GM15510 (cell line): ENCODE measurements around the gene COPG1.

Experiments used
- POLR2A ChIP-seq: IDR thresholded peaks from 3 replicates; pipeline ENCODE4 v1.6.1; 2011; ENCODE audit warnings: borderline replicate concordance; ENCODE audit not compliant: insufficient read length; ENCODE audit errors: extremely low read depth

COPG1 gene, protein sequence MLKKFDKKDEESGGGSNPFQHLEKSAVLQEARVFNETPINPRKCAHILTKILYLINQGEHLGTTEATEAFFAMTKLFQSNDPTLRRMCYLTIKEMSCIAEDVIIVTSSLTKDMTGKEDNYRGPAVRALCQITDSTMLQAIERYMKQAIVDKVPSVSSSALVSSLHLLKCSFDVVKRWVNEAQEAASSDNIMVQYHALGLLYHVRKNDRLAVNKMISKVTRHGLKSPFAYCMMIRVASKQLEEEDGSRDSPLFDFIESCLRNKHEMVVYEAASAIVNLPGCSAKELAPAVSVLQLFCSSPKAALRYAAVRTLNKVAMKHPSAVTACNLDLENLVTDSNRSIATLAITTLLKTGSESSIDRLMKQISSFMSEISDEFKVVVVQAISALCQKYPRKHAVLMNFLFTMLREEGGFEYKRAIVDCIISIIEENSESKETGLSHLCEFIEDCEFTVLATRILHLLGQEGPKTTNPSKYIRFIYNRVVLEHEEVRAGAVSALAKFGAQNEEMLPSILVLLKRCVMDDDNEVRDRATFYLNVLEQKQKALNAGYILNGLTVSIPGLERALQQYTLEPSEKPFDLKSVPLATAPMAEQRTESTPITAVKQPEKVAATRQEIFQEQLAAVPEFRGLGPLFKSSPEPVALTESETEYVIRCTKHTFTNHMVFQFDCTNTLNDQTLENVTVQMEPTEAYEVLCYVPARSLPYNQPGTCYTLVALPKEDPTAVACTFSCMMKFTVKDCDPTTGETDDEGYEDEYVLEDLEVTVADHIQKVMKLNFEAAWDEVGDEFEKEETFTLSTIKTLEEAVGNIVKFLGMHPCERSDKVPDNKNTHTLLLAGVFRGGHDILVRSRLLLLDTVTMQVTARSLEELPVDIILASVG

DNA sequence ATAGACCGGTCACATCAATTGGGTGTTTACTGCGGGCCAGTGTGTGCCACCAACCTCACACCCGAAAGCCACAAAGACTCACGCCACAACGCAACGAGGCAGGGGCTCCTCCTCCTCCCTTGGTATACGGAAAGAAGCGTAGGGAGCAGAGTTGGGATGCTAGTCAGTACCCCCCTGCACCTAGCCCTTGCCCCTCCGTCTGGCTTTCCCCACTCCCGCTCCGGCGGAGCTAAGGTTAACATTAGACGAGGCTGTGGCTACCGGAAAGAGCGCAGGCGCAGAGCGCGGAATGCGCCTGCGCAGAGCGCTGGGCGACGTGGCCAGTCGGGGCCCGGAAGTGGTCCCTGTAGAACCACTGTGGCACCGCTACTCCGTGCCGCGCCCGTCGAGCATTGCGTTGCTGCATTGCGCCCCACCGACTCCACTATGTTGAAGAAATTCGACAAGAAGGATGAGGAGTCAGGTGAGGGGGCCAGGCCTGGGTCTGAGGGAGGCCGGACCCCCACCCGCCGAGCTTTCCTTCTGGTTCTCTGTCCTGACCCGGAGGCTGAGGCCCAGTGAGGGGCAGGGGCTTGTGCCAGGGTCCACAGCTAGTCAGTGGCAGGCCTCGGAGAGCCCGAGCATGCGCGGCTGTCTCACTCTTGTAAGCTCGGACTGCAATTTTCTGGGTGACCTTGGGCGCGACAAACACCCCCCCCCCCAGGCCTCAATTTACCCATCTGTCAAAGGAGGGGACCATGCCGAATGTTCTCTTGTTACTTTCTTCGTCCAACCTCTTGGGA is at the start of gene COPG1:
Gene COPG1, plus strand, starts transcription at position 323 of the 782 bp plus-strand sequence. Its CDS starts 104 bp downstream, at position 427.
- TF ChIP-seq POLR2A, result peak; percentile 96

DNA sequence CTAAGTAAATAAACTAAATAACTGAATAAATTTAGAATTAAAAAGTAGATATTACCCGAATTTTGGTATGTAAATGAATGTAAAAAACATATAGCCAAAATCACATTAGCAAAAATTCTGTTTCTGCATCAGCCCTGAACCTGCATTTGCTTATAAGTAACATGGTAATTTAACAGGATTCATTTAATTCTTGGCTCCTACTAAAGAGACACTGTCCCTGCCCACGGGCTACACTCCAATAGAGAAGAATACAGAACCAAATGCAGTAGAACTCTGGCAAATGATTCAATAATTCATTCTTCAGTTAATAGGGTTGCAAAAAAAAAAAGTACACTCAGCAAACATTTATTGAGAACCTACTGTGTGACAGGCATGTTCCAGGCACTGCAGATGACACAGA is 44.9 kb upstream of the COPG1 start:
- no peak for TF ChIP-seq POLR2A

DNA sequence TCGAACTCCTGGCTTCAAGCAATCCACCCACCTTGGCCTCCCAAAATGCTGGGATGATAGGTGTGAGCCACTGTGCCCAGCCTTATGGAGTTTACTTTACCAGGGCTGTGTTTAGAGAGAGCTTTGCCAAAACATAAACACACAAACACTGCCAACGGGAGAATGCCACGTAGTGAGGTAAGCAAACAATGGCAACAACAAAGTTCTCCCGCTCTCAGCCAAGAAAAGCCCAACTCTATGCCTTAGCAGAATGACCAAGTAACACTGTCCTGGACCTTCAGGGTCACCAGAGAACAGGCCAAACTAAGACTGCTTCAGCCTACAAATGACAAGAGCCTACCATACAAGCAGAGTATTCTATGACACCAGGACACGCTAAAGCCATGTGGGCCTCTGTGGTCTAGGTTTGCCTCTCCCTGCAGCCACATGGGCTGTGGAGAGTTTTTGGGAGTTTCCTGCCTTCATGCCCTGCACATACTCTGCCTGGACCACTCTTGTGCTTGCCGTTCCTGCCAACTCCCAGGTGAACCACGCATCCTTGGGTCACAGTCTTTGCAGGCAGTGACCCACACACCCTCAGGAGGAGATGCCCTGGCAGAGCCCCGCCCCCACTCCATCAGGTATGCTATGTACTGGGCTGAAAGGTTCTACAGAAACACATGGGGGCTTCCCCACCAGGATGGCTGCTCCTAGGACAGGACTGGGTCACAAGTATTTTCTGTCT is 44.1 kb upstream of the COPG1 start:
- no peak for TF ChIP-seq POLR2A

DNA sequence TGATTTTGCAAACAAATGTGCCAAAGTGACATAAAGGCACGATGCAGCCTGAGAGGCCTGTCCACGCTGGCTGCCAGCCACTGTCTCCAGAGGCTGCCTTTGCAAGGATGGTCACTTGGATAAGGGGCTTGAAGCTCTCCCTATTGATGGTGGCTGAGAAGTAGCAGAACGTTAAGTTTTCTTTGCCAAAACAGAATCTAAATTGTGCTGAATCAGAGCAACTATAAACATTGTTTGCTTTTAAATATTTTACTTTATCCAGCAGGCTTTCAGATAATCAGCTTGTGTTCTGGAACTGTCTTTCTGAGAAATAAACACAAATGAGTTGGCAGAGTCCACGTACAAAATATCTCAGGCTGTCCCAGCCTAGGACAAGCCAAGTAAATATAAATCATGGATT is 41.9 kb upstream of the COPG1 start:
- no peak for TF ChIP-seq POLR2A

GRCh38 chr3:129211345-129211744 is 38.1 kb upstream of the COPG1 start:
- TF ChIP-seq POLR2A, result no peak

GRCh38 chr3:129211772-129212171 is 37.6 kb upstream of the COPG1 start:
- TF ChIP-seq POLR2A, result no peak

DNA sequence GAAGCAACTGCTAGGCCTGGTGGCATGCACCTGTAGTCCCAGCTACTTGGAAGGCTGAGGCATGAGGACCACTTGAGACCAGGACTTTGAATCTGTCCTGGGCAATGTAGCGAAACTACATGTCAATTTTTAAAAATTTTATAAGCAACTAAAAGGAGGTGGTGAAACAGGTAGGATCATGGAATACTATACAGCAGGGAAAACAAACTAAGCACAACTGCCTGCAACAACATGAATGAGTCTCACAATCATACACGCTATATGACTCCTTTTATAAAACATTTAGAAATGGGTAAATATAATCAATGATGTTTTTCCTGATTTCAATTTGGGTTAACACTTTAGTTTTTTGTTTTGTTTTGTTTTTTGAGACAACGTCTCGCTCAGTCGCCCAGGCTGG is 36.2 kb upstream of the COPG1 start:
- TF ChIP-seq POLR2A, result no peak

DNA sequence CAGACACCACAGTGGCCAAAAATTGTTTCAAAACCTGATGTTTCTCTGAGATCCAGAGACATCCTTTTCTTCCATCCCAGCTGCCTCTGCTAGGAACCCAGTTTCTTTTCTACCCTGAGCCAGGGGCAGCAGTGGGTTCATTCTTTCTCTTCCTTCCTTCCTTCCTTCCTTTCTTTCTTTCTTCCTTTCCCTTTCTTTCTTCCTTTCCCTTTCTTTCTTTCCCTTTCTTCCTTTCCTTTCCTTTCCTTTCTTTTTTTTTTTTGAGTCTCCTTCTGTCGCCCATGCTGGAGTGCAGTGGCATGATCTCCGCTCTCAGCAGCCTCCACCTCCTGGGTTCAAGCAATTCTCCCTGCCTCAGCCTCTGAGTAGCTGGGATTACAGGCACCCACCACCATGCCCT is 30.7 kb upstream of the COPG1 start:
- no peak for TF ChIP-seq POLR2A

GRCh38 chr3:129224984-129225393 is 24.4 kb upstream of the COPG1 start:
- no peak for TF ChIP-seq POLR2A

DNA sequence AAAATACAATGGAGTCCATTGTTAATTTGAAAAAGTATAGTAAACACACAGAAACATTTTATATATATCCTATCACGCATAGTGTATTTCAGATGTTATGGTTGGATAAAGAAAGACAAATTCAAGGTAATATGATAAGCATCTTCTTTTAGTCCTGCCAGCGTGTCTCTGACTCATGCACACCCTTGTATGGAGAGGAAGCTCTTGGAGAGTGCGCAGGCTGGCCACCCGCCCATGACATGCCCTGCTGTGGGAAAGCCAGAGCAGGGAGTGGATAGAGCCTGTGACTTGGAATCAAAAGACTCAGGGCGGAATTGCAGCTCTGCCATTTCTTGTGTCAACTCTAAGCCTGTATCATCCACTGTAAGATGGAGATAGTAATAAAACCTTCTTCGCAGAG is 23.0 kb upstream of the COPG1 start:
- no peak for TF ChIP-seq POLR2A

DNA sequence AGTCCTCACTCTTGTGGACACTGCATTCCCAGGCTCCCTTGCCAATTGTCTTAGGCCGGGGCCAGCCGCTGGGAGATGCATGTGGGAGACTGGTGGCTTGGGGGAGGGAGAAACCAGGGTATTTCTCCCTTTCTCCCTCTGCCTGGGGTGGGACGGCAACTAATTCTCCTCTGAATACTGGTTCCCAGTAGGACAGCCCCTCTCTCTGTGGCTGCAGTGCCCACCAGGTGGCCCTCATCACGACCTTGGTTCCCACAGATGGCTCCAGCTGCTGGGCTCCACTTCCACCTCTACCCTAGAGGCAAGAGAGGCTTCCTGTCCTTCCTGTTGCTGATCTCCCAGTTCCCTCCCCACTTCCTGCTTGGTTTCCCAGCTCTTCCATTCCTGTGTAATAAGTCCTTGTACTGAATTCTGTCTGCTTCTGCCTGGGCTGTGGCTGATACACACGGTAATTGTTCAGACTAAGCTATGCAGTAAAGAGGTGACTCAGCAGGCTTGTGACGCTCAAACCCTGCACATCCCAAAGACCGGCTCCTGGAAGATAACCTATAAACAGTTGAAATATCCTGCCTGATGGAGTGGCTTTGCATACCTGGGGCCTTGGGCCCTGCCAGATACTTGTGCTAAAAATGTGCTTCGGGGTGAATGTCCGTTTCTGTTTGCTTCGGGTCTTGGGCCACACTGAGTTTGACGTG is 20.4 kb upstream of the COPG1 start:
- no peak for TF ChIP-seq POLR2A

GRCh38 chr3:129230311-129231019 is 18.9 kb upstream of the COPG1 start:
- no peak for TF ChIP-seq POLR2A
